GM12878 (cell line): ENCODE results near the gene CPSF4L. TPM values are rescaled to one million over a fixed set of nuclear protein-coding genes. Genes with fewer than 3 reads are reported as not detected.

Experiments
- ATAC-seq: fragments of 200-7000 bp; cut with Tn5 transposase; 3 replicates; pipeline ENCODE4 v1.9.1; 2020; ENCODE audit warnings: mild to moderate bottlenecking, moderate library complexity
- BruUV-seq: library from RNA; stranded (reverse); fragments of 400-500 nt; replicated peaks from 2 replicates; lab custom pipeline; 2021; lab: Mats Ljungman, UMichigan
- CTCF ChIA-PET: fragments of 300-600 bp; sonication (Branson Sonifier 250); formaldehyde crosslinking; extraction: SDS; loops from one replicate; lab custom pipeline; 2021; ENCODE audit warnings: inconsistent platforms; lab: Yijun Ruan, JAX
- POLR2A ChIA-PET: fragments of 350-600 bp; formaldehyde crosslinking; extraction: SDS; loops from one replicate; lab custom pipeline; 2021; ENCODE audit warnings: inconsistent platforms; lab: Charles Lee
- RAD21 ChIA-PET: fragments of 300-600 bp; sonication (Branson Sonifier 250); formaldehyde crosslinking; loops from one replicate; lab custom pipeline; 2023; ENCODE audit warnings: antibody characterized with exemption; ENCODE audit not compliant: unreplicated experiment; lab: Charles Lee
- SMC1A ChIA-PET: fragments of 300-600 bp; sonication (Branson Sonifier 250); formaldehyde crosslinking; loops from one replicate; lab custom pipeline; 2023; ENCODE audit not compliant: unreplicated experiment, uncharacterized antibody; lab: Charles Lee
- DNase-seq: peaks from one replicate; pipeline ENCODE4 v3.0.0-alpha.2; 2011; ENCODE audit warnings: low read depth, low spot score
- FAIRE-seq: peaks from 3 replicates; lab custom pipeline; 2011; peaks lifted over from hg19 to GRCh38; lab: Jason Lieb, UNC
- H2AFZ ChIP-seq: 2 replicates; pipeline ENCODE4 v1.6.0; 2011; ENCODE audit warnings: low read depth, low read length, control low read depth; ENCODE audit not compliant: control insufficient read depth
- H3K27ac ChIP-seq: 2 replicates; pipeline ENCODE4 v1.5.1; 2011; ENCODE audit warnings: control low read depth; ENCODE audit not compliant: control insufficient read depth, insufficient read depth
- H3K27me3 ChIP-seq, 2 experiments: replicated peaks in 1 of 2; 2 replicates each; pipeline versions ENCODE4 v1.6.0 to v1.6.1; 2011; ENCODE audit warnings: low read length in 1 of 2; ENCODE audit not compliant: control insufficient read depth in 2 of 2, insufficient read depth in 2 of 2
- H3K36me3 ChIP-seq, 2 experiments: 2 replicates each; pipeline ENCODE4 v1.5.1; 2011; ENCODE audit warnings: low read length in 1 of 2; ENCODE audit not compliant: control insufficient read depth in 2 of 2, insufficient read depth in 2 of 2
- H3K4me1 ChIP-seq: 2 replicates; pipeline ENCODE4 v1.6.1; 2011; ENCODE audit warnings: mild to moderate bottlenecking, low read length, moderate library complexity, mixed read lengths; ENCODE audit not compliant: control insufficient read depth, insufficient read depth
- H3K4me2 ChIP-seq: 2 replicates; pipeline ENCODE4 v1.6.0; 2011; ENCODE audit warnings: control low read depth; ENCODE audit not compliant: control insufficient read depth, insufficient read depth
- H3K4me3 ChIP-seq: fragments of 200-600 bp; sonication (generic); 2 replicates; pipeline ENCODE4 v1.5.1; 2016
- H3K79me2 ChIP-seq: 2 replicates; pipeline ENCODE4 v1.6.0; 2011; ENCODE audit warnings: low read length; ENCODE audit not compliant: control insufficient read depth, insufficient read depth
- H3K9ac ChIP-seq: 2 replicates; pipeline ENCODE4 v1.8.0; 2011; ENCODE audit warnings: low read length, control low read depth, mixed read lengths; ENCODE audit not compliant: control insufficient read depth, insufficient read depth
- H3K9me3 ChIP-seq: replicated peaks from 3 replicates; pipeline ENCODE4 v1.5.1; 2011; ENCODE audit warnings: mild to moderate bottlenecking, low read length; ENCODE audit not compliant: control insufficient read depth, insufficient read depth
- H4K20me1 ChIP-seq: 2 replicates; pipeline ENCODE4 v1.6.0; 2011; ENCODE audit not compliant: control insufficient read depth, insufficient read depth
- CTCF ChIP-seq, 3 experiments: IDR thresholded peaks in 2 of 3; conservative IDR thresholded peaks in 1 of 3; 2 replicates each; pipeline ENCODE4 v1.5.1; 2011; ENCODE audit warnings: low read depth in 3 of 3, low read length in 3 of 3, mild to moderate bottlenecking in 3 of 3, control low read depth in 2 of 3, moderate library complexity in 2 of 3, inconsistent platforms in 1 of 3, mixed read lengths in 1 of 3; ENCODE audit not compliant: control insufficient read depth in 2 of 3, insufficient read depth in 1 of 3; ENCODE audit errors: extremely low read depth in 1 of 3
- DPF2 ChIP-seq: fragments of 450-650 bp; IDR thresholded peaks from 2 replicates; pipeline ENCODE4 v1.6.1; 2017; ENCODE audit warnings: mild to moderate bottlenecking
- HDAC2 ChIP-seq: fragments of 200-600 bp; sonication (generic); IDR thresholded peaks from 2 replicates; pipeline ENCODE4 v1.6.1; 2017
- NFIC ChIP-seq: IDR thresholded peaks from 2 replicates; pipeline ENCODE4 v1.6.1; 2012; ENCODE audit warnings: low read depth, mild to moderate bottlenecking, inconsistent platforms, low read length, moderate library complexity
- SIN3A ChIP-seq: IDR thresholded peaks from 2 replicates; pipeline ENCODE4 v1.6.1; 2012; ENCODE audit warnings: low read depth, low read length, improper control_type of control experiment
- SMC3 ChIP-seq: IDR thresholded peaks from 2 replicates; pipeline ENCODE4 v1.6.1; 2011; ENCODE audit warnings: low read length, improper control_type of control experiment, borderline replicate concordance
- YBX1 ChIP-seq: fragments of 450-650 bp; IDR thresholded peaks from 2 replicates; pipeline ENCODE4 v1.6.1; 2016; ENCODE audit warnings: antibody characterized with exemption
- ZBED1 ChIP-seq: IDR thresholded peaks from 2 replicates; pipeline ENCODE4 v1.6.1; 2016; ENCODE audit warnings: borderline replicate concordance
- ZNF217 ChIP-seq: fragments of 450-650 bp; IDR thresholded peaks from 2 replicates; pipeline ENCODE4 v1.6.1; 2017; ENCODE audit warnings: antibody characterized with exemption, mild to moderate bottlenecking
- in situ Hi-C: fragments of 300-500 bp; cut with MboI; formaldehyde crosslinking; loops from 9 replicates; pipeline ENCODE4 v1.14.3; 2018; ENCODE audit warnings: mixed read lengths
- intact Hi-C: fragments of 100-400 bp; cut with micrococcal nuclease; formaldehyde crosslinking; loops from one replicate; pipeline ENCODE4 v1.14.2; 2022; ENCODE audit not compliant: unreplicated experiment
- polyA plus RNA-seq, 11 experiments: library from polyadenylated mRNA; depleted of rRNA in 4 of 11; unstranded in 6 of 11; stranded (reverse) in 5 of 11; fragments of >200 nt; fragmentation: Nextera tagmentation in 4 of 11; fragmentation: Illumina TruSeq in 1 of 11; extraction: Ambion mirVana in 4 of 11; extraction: Trizol in 1 of 11; gene quantifications; 1 replicate in 1 of 11; 2 replicates in 10 of 11; pipeline versions ENCODE4 v1.2.1 to v1.2.3, GENCODE V29; 2011 to 2016; ENCODE audit warnings: inconsistent platforms in 2 of 11, missing spikeins in 2 of 11, low read depth in 1 of 11
- total RNA-seq, 4 experiments: library from RNA; depleted of rRNA in 3 of 4; stranded (reverse); fragments of >200 nt in 3 of 4; fragmentation: Illumina TruSeq in 1 of 4; extraction: Trizol in 1 of 4; gene quantifications; 2 replicates each; pipeline versions ENCODE4 v1.2.1 to v1.2.3, GENCODE V29; 2013 to 2021
- TF ChIP-seq, protein P1 (sequence below): fragments of 450-650 bp; formaldehyde crosslinking; IDR thresholded peaks from 2 replicates; pipeline ENCODE4 v1.5.0; 2022; ENCODE audit warnings: mild to moderate bottlenecking, missing genetic modification characterization

The CPSF4L gene
- total and polyA plus RNA-seq, 10 of the 15 experiments (the other 5 are each of a cell fraction or from before 2014, with no cell fraction given): not detected

DNA sequence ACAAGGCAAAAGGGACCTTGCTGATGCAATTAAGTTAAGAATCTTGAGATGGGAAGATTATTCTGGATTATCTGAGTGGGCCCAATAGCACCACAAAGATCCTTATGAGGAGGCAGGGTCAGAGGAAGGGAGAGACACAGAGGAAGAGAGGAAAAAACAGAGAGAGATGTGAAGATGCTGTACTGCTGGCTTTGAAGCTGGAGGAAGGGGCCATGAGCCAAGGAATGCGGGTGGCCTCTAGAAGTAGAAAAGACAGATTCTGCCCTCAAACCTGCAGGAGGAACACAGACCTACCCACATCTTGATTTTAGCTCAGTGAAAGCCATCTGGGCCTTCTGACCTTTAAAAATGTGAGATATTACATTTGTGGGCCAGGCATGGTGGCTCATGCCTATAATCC is 8.1 kb upstream of the CPSF4L start (continued):
- no peak for TF ChIP-seq SIN3A
- TF ChIP-seq NFIC: no peak
- no peak for TF ChIP-seq HDAC2
- no peak for TF ChIP-seq ZBED1
- TF ChIP-seq DPF2: no peak
- TF ChIP-seq ZNF217: no peak
- TF ChIP-seq CTCF (IDR thresholded peaks at IDR 0.05 in 2 of 3, conservative IDR thresholded peaks at IDR 0.05 in 1 of 3; ENCODE audit: control insufficient read depth in 2 of 3, extremely low read depth in 1 of 3, insufficient read depth in 1 of 3, low read depth in 3 of 3, low read length in 3 of 3): no peak

- RAD21 ChIA-PET: no interaction called here
- FAIRE-seq: no peak
- Histone ChIP-seq H3K9ac (no peak overlapping the region), H4K20me1 (no peaks in the 10 kb centered on the region), H3K4me3 (no peak overlapping the region), H3K79me2 (no peaks in the 10 kb centered on the region), H3K4me2 (no peak overlapping the region), H3K27ac (no peak overlapping the region), H3K9me3 (no peaks in the 10 kb centered on the region), H3K4me1 (peaks cover 14% of the 10 kb centered on the region), H3K27me3 (no peaks in the 10 kb centered on the region), H3K36me3 (no peaks in the 10 kb centered on the region)
- POLR2A ChIA-PET: interaction anchor here (0.8 kb wide), 1 partner anchor 33 kb away, joined by 3 read pairs; no protein-coding TSS in a partner anchor
- no peak for ATAC-seq
- DNase-seq: no peak
- CTCF ChIA-PET: no interaction called here
- SMC1A ChIA-PET: interaction anchor here (1.2 to 2.2 kb wide), 3 partner anchors 22 to 46 kb away, joined by 3 to 18 read pairs (median 5); partner anchors contain the start of gene CDC42EP4
- no TSS peak for BruUV-seq
- intact Hi-C loops: no loop called here
- in situ Hi-C loops: no loop called here
- TF ChIP-seq, protein P1, sequence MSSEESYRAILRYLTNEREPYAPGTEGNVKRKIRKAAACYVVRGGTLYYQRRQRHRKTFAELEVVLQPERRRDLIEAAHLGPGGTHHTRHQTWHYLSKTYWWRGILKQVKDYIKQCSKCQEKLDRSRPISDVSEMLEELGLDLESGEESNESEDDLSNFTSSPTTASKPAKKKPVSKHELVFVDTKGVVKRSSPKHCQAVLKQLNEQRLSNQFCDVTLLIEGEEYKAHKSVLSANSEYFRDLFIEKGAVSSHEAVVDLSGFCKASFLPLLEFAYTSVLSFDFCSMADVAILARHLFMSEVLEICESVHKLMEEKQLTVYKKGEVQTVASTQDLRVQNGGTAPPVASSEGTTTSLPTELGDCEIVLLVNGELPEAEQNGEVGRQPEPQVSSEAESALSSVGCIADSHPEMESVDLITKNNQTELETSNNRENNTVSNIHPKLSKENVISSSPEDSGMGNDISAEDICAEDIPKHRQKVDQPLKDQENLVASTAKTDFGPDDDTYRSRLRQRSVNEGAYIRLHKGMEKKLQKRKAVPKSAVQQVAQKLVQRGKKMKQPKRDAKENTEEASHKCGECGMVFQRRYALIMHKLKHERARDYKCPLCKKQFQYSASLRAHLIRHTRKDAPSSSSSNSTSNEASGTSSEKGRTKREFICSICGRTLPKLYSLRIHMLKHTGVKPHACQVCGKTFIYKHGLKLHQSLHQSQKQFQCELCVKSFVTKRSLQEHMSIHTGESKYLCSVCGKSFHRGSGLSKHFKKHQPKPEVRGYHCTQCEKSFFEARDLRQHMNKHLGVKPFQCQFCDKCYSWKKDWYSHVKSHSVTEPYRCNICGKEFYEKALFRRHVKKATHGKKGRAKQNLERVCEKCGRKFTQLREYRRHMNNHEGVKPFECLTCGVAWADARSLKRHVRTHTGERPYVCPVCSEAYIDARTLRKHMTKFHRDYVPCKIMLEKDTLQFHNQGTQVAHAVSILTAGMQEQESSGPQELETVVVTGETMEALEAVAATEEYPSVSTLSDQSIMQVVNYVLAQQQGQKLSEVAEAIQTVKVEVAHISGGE: 0 out of 2 replicates have a peak, but pooled peaks have one; percentile 12
- no peak for TF ChIP-seq SMC3
- TF ChIP-seq YBX1: 0 out of 2 replicates have a peak, but pooled peaks have one; percentile 27
- TF ChIP-seq, all 136 proteins: peak for 2
- no peak overlapping the region for H2AFZ ChIP-seq
These were observed 7.6 kb upstream of the CPSF4L start for GRCh38 chr17:73269329-73269615.
